Stomach (tissue), 4 donors: ENCODE data around the gene ZFP90.

Experiments used
- EP300 ChIP-seq: sonication (generic); formaldehyde crosslinking; IDR thresholded peaks from one replicate; pipeline ENCODE4 v1.6.1; 2017; ENCODE audit warnings: antibody characterized with exemption
- TF ChIP-seq, protein P1 (sequence below), 7 experiments: fragments of 450-650 bp in 4 of 7; fragments of 200-600 bp in 3 of 7; sonication (generic) in 3 of 7; IDR thresholded peaks; one replicate each; pipeline ENCODE4 v1.5.1; 2016 to 2019; ENCODE audit warnings: antibody characterized with exemption in 7 of 7, control low read depth in 2 of 7, mild to moderate bottlenecking in 1 of 7

DNA sequence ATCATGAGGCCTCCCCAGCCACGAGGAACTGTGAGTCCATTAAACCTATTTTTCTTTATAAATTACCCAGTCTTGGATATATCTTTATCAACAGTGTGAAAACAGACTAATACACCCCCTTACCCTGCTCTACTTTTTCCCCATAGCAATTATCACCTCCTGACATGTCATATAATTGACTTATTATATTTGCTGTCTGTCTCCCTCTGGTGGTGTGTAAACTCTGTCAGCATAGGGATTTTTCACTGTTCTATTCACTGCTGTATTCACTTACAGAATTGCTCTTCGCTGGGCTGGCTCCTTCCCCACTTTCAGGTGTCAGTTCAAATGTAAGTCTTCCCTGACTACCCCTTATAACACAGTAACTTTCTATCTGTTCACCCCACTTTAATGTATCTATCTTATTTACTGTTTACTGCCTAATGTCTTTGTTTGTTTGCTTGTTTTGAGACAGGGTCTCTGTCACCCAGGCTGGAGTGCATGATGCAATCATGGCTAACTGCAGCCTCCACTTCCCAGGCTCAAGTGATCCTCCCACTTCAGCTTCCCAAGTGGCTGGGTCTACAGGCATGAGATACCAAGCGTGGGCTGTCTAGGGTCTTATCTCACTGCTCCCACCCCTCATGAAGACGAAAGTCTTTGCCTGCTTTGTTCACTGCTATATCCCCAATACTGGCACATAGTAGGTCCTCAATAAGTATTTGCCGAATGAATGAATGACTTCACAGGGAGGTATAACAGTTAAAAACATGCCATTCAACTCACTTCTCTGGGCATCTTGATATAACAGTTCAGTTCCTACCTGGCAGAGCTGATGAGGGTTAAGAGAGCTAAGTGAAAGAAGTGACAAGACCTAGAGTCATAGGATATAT lies 53.6 kb downstream of the ZFP90 start:
- TF ChIP-seq, protein P1, sequence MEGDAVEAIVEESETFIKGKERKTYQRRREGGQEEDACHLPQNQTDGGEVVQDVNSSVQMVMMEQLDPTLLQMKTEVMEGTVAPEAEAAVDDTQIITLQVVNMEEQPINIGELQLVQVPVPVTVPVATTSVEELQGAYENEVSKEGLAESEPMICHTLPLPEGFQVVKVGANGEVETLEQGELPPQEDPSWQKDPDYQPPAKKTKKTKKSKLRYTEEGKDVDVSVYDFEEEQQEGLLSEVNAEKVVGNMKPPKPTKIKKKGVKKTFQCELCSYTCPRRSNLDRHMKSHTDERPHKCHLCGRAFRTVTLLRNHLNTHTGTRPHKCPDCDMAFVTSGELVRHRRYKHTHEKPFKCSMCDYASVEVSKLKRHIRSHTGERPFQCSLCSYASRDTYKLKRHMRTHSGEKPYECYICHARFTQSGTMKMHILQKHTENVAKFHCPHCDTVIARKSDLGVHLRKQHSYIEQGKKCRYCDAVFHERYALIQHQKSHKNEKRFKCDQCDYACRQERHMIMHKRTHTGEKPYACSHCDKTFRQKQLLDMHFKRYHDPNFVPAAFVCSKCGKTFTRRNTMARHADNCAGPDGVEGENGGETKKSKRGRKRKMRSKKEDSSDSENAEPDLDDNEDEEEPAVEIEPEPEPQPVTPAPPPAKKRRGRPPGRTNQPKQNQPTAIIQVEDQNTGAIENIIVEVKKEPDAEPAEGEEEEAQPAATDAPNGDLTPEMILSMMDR (IDR thresholded peaks at IDR 0.05), result no peak
- no peak for TF ChIP-seq EP300
